DND-41 (cell line): Measurements from ENCODE around the gene ABLIM3.

Experiments used
- ATAC-seq: fragments of 200-7000 bp; cut with Tn5 transposase; 3 replicates; pipeline ENCODE4 v1.9.1; 2021; ENCODE audit warnings: low read depth; ENCODE audit not compliant: insufficient read depth
- DNase-seq: peaks from one replicate; pipeline ENCODE4 v3.0.0-alpha.2; 2020
- H2AFZ ChIP-seq: 2 replicates; pipeline ENCODE4 v1.6.0; 2012; ENCODE audit warnings: low read depth, low read length
- H3K27ac ChIP-seq: 2 replicates; pipeline ENCODE4 v1.5.1; 2012; ENCODE audit warnings: low read length, inconsistent platforms
- H3K27me3 ChIP-seq: fragments of 200-600 bp; sonication (generic); 2 replicates; pipeline ENCODE4 v1.6.0; 2012; ENCODE audit warnings: low read length, mild to moderate bottlenecking, inconsistent platforms; ENCODE audit not compliant: insufficient read depth, poor library complexity
- H3K36me3 ChIP-seq: 2 replicates; pipeline ENCODE4 v1.5.1; 2012; ENCODE audit warnings: low read length, inconsistent platforms; ENCODE audit not compliant: insufficient read depth
- H3K4me1 ChIP-seq: 2 replicates; pipeline ENCODE4 v1.5.1; 2012; ENCODE audit warnings: mild to moderate bottlenecking, low read length; ENCODE audit not compliant: insufficient read depth
- H3K4me2 ChIP-seq: 2 replicates; pipeline ENCODE4 v1.6.0; 2012; ENCODE audit warnings: mild to moderate bottlenecking, moderate library complexity, low read length, inconsistent platforms; ENCODE audit not compliant: insufficient read depth
- H3K4me3 ChIP-seq, 2 experiments: fragments of 200-600 bp in 1 of 2; shearing (Covaris generic) in 1 of 2; 2 replicates each; pipeline ENCODE4 v1.5.1; 2012 to 2016; ENCODE audit warnings: inconsistent platforms in 2 of 2, low read length in 2 of 2, mild to moderate bottlenecking in 2 of 2, low read depth in 1 of 2, moderate library complexity in 1 of 2
- H3K79me2 ChIP-seq: 2 replicates; pipeline ENCODE4 v1.6.0; 2012; ENCODE audit warnings: low read length, inconsistent platforms; ENCODE audit not compliant: insufficient read depth
- H3K9ac ChIP-seq: 2 replicates; pipeline ENCODE4 v1.6.0; 2012; ENCODE audit warnings: low read depth, mild to moderate bottlenecking, inconsistent platforms, low read length, moderate library complexity
- H3K9me3 ChIP-seq: 2 replicates; pipeline ENCODE4 v1.5.1; 2012; ENCODE audit warnings: low read length, moderate library complexity, mild to moderate bottlenecking, inconsistent platforms; ENCODE audit not compliant: insufficient read depth, severe bottlenecking
- H4K20me1 ChIP-seq: 2 replicates; pipeline ENCODE4 v1.6.0; 2012; ENCODE audit warnings: low read length; ENCODE audit not compliant: insufficient read depth
- CTCF ChIP-seq: IDR thresholded peaks from 2 replicates; pipeline ENCODE4 v1.5.1; 2012; ENCODE audit warnings: borderline replicate concordance, low read length, moderate library complexity, mild to moderate bottlenecking; ENCODE audit not compliant: poor library complexity, severe bottlenecking; ENCODE audit errors: extremely low read depth
- EZH2 ChIP-seq: IDR thresholded peaks from 3 replicates; pipeline ENCODE4 v1.6.1; 2012; ENCODE audit warnings: borderline replicate concordance, low read depth, mild to moderate bottlenecking, moderate library complexity, low read length, inconsistent platforms; ENCODE audit not compliant: severe bottlenecking

ABLIM3 gene

DNA sequence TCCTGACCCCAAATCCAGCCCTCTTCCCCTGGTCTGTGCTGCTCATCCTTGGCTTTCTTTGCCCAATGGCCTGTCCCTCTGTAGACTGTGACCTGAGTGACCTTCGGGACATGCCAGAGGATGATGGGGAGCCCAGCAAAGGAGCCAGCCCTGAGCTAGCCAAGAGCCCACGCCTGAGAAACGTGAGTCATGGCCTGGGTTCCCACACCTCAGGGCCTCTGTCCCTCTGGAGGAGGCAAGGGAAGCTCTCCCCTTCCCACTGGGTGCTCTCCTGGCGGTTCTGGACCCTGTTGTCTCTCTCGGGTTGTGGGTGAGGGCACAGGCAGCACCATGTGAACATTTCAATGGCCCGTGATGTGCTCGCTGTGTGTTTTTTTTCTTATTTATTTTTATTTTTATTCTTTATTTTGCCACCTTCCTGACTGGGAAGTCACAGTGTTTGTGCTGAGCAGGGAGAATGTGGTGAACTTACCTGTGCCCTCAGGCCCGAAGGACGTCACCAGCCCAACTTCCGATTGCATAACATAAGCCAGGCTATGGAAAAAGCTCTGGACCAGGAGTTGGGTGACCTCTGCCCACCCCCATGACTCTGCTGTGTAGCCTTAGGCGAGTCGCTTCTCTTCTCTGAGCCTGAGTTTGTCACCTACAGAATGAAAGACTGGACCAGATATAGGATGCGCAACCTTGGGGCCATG, 159.9 kb downstream of the ABLIM3 start:
- no peaks in the 10 kb centered on the region for H3K9me3 ChIP-seq
- H3K4me3 ChIP-seq = no peak overlapping the region
- no peak overlapping the region for H3K4me2 ChIP-seq
- H3K9ac ChIP-seq = no peak overlapping the region
- H3K4me1 ChIP-seq = no peaks in the 10 kb centered on the region
- H3K27ac ChIP-seq = no peak overlapping the region
- DNase-seq = no peak
- H3K79me2 ChIP-seq = no peaks in the 10 kb centered on the region
- ATAC-seq = no peak
- no peaks in the 10 kb centered on the region for H3K36me3 ChIP-seq
- TF ChIP-seq EZH2 = no peak
- TF ChIP-seq CTCF = no peak
- H3K27me3 ChIP-seq = peaks cover 5% of the 10 kb centered on the region
- no peaks in the 10 kb centered on the region for H4K20me1 ChIP-seq
- H2AFZ ChIP-seq = no peak overlapping the region

- no peaks in the 10 kb centered on the region for H3K9me3 ChIP-seq
- H3K9ac ChIP-seq = no peak overlapping the region
- H3K27me3 ChIP-seq = peaks cover 3% of the 10 kb centered on the region
- H3K4me1 ChIP-seq = no peaks in the 10 kb centered on the region
- H3K36me3 ChIP-seq = no peaks in the 10 kb centered on the region
- no peak overlapping the region for H2AFZ ChIP-seq
- H4K20me1 ChIP-seq = no peaks in the 10 kb centered on the region
- no peak overlapping the region for H3K27ac ChIP-seq
- no peak for ATAC-seq
- no peak overlapping the region for H3K4me2 ChIP-seq
- no peak overlapping the region for H3K4me3 ChIP-seq
- TF ChIP-seq EZH2 = no peak
- TF ChIP-seq CTCF = no peak
- no peak for DNase-seq
- H3K79me2 ChIP-seq = no peaks in the 10 kb centered on the region
Observed at GRCh38 chr5:149301744-149302380, 160.6 kb downstream of the ABLIM3 start.

GRCh38 chr5:149302641-149303040, 161.3 kb downstream of the ABLIM3 start:
- no peak overlapping the region for H3K4me3 ChIP-seq
- H3K4me2 ChIP-seq = no peak overlapping the region
- H3K27me3 ChIP-seq = peaks cover 1% of the 10 kb centered on the region
- no peaks in the 10 kb centered on the region for H4K20me1 ChIP-seq
- H3K36me3 ChIP-seq = no peaks in the 10 kb centered on the region
- no peak overlapping the region for H3K9ac ChIP-seq
- no peak for DNase-seq
- ATAC-seq = no peak
- H3K27ac ChIP-seq = no peak overlapping the region
- no peaks in the 10 kb centered on the region for H3K4me1 ChIP-seq
- no peaks in the 10 kb centered on the region for H3K9me3 ChIP-seq
- no peaks in the 10 kb centered on the region for H3K79me2 ChIP-seq
- H2AFZ ChIP-seq = no peak overlapping the region
- no peak for TF ChIP-seq EZH2
- TF ChIP-seq CTCF = no peak
